ENCODE measurements around the gene CT45A1. TPM values are rescaled to one million over a fixed set of nuclear protein-coding genes. Genes with fewer than 3 reads are reported as not detected.

Gene CT45A1
- total and polyA plus RNA-seq, 2 donors (not counting 1 experiment from before 2014, with no cell fraction given): not detected

- Histone ChIP-seq H3K27me3 (ENCODE audit: control insufficient read depth, insufficient read depth, low read length) (no peaks in the 10 kb centered on the region), H3K79me2 (ENCODE audit: control insufficient read depth, insufficient read depth, low read length) (no peaks in the 10 kb centered on the region), H3K27ac (ENCODE audit: insufficient read depth, low read length) (no peak overlapping the region), H3K36me3 (ENCODE audit: control insufficient read depth, insufficient read depth, low read length) (no peaks in the 10 kb centered on the region), H3K4me2 (ENCODE audit: extremely low read depth, insufficient read depth, low read length) (no peak overlapping the region), H3K9ac (ENCODE audit: insufficient read depth, low read length) (no peak overlapping the region), H3K9me3 (ENCODE audit: control insufficient read depth, insufficient read depth, low read depth, low read length) (no peaks in the 10 kb centered on the region), H4K20me1 (ENCODE audit: control insufficient read depth, extremely low read depth, insufficient read depth, low read length) (no peaks in the 10 kb centered on the region), H3K4me3 (replicated peaks in 1 of 4; ENCODE audit: control extremely low read depth in 1 of 4, insufficient read depth in 1 of 4, low read depth in 3 of 4, low read length in 4 of 4) (no peak overlapping the region), H3K4me1 (ENCODE audit: control insufficient read depth, extremely low read depth, insufficient read depth, low read length) (no peaks in the 10 kb centered on the region), H2AFZ (ENCODE audit: low read length) (no peak overlapping the region)
- no peak for DNase-seq (ENCODE audit: low read depth in 2 of 2)
- no peak for TF ChIP-seq EZH2 (IDR thresholded peaks at IDR 0.05; ENCODE audit: low read length, missing control alignments)
- TF ChIP-seq, protein P1, sequence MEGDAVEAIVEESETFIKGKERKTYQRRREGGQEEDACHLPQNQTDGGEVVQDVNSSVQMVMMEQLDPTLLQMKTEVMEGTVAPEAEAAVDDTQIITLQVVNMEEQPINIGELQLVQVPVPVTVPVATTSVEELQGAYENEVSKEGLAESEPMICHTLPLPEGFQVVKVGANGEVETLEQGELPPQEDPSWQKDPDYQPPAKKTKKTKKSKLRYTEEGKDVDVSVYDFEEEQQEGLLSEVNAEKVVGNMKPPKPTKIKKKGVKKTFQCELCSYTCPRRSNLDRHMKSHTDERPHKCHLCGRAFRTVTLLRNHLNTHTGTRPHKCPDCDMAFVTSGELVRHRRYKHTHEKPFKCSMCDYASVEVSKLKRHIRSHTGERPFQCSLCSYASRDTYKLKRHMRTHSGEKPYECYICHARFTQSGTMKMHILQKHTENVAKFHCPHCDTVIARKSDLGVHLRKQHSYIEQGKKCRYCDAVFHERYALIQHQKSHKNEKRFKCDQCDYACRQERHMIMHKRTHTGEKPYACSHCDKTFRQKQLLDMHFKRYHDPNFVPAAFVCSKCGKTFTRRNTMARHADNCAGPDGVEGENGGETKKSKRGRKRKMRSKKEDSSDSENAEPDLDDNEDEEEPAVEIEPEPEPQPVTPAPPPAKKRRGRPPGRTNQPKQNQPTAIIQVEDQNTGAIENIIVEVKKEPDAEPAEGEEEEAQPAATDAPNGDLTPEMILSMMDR (conservative IDR thresholded peaks at IDR 0.05 in 1 of 2, IDR thresholded peaks at IDR 0.05 in 1 of 2; ENCODE audit: low read depth in 1 of 2, low read length in 2 of 2): no peak
Measured at GRCh38 chrX:135697601-135698000, 15.8 kb upstream of the CT45A1 start.

DNA sequence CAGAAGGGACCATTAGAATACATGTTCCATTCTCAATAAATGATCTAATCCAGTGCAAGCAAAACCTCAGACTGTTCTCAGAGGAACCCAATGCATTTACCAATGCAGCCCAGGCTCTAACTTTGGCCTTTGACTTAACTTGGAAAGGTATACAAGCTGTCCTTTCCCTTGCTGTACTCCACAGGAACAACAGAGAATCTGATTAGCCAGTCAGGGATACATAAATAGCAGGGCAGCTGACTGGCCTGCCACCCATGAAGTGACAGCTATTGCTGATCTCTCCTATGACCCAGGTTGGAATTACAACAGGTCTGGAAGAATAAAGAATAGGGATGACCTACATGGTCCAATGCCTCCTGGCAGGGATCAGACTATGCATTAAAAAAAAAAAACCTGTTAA lies 14.5 kb upstream of the CT45A1 start:
- no peaks in the 10 kb centered on the region for H3K27me3 ChIP-seq (ENCODE audit: control insufficient read depth, insufficient read depth, low read length)
- no peaks in the 10 kb centered on the region for H3K36me3 ChIP-seq (ENCODE audit: control insufficient read depth, insufficient read depth, low read length)
- TF ChIP-seq, protein P1 (conservative IDR thresholded peaks at IDR 0.05 in 1 of 2, IDR thresholded peaks at IDR 0.05 in 1 of 2; ENCODE audit: low read depth in 1 of 2, low read length in 2 of 2): no peak
- TF ChIP-seq EZH2 (IDR thresholded peaks at IDR 0.05; ENCODE audit: low read length, missing control alignments): no peak
- H3K27ac ChIP-seq (ENCODE audit: insufficient read depth, low read length): no peak overlapping the region
- H3K4me3 ChIP-seq (replicated peaks in 1 of 4; ENCODE audit: control extremely low read depth in 1 of 4, insufficient read depth in 1 of 4, low read depth in 3 of 4, low read length in 4 of 4): no peak overlapping the region
- no peak overlapping the region for H3K4me2 ChIP-seq (ENCODE audit: extremely low read depth, insufficient read depth, low read length)
- no peaks in the 10 kb centered on the region for H4K20me1 ChIP-seq (ENCODE audit: control insufficient read depth, extremely low read depth, insufficient read depth, low read length)
- H3K9me3 ChIP-seq (ENCODE audit: control insufficient read depth, insufficient read depth, low read depth, low read length): no peaks in the 10 kb centered on the region
- H3K9ac ChIP-seq (ENCODE audit: insufficient read depth, low read length): no peak overlapping the region
- no peak overlapping the region for H2AFZ ChIP-seq (ENCODE audit: low read length)
- no peak for DNase-seq (ENCODE audit: low read depth in 2 of 2)
- no peaks in the 10 kb centered on the region for H3K79me2 ChIP-seq (ENCODE audit: control insufficient read depth, insufficient read depth, low read length)
- no peaks in the 10 kb centered on the region for H3K4me1 ChIP-seq (ENCODE audit: control insufficient read depth, extremely low read depth, insufficient read depth, low read length)

DNA sequence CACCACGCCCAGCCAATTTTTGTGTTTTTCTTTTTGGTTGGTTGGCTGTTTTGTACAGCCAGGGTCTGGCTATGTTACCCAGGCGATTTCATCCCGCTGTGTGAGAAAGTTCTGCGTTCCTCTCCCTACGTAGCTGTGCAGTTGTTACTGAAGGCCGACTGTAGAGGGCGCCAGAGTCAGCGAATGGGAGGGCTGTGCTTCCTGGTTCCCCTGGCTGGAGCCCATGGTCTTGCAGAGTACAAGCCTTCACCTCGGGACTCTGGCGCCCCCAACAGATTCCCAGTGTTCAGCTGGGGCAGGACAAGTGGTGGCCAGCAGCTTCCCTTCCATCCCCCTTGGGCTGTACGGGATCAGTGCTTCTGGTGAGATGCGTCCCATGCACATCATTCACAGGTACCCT lies 5.6 kb upstream of the CT45A1 start:
- H3K27ac ChIP-seq (ENCODE audit: insufficient read depth, low read length): no peak overlapping the region
- no peak for DNase-seq (ENCODE audit: low read depth in 2 of 2)

More for the DNA sequence above, 5.6 kb upstream of the CT45A1 start:
- Histone ChIP-seq H3K36me3 (ENCODE audit: control insufficient read depth, insufficient read depth, low read length) (no peaks in the 10 kb centered on the region), H3K9me3 (ENCODE audit: control insufficient read depth, insufficient read depth, low read depth, low read length) (no peaks in the 10 kb centered on the region), H2AFZ (ENCODE audit: low read length) (no peak overlapping the region), H3K4me3 (replicated peaks in 1 of 4; ENCODE audit: control extremely low read depth in 1 of 4, insufficient read depth in 1 of 4, low read depth in 3 of 4, low read length in 4 of 4) (no peak overlapping the region), H3K4me2 (ENCODE audit: extremely low read depth, insufficient read depth, low read length) (no peak overlapping the region), H3K27me3 (ENCODE audit: control insufficient read depth, insufficient read depth, low read length) (no peaks in the 10 kb centered on the region), H4K20me1 (ENCODE audit: control insufficient read depth, extremely low read depth, insufficient read depth, low read length) (no peaks in the 10 kb centered on the region), H3K9ac (ENCODE audit: insufficient read depth, low read length) (no peak overlapping the region), H3K79me2 (ENCODE audit: control insufficient read depth, insufficient read depth, low read length) (no peaks in the 10 kb centered on the region), H3K4me1 (ENCODE audit: control insufficient read depth, extremely low read depth, insufficient read depth, low read length) (no peaks in the 10 kb centered on the region)
- TF ChIP-seq, protein P1 (conservative IDR thresholded peaks at IDR 0.05 in 1 of 2, IDR thresholded peaks at IDR 0.05 in 1 of 2; ENCODE audit: low read depth in 1 of 2, low read length in 2 of 2): no peak
- no peak for TF ChIP-seq EZH2 (IDR thresholded peaks at IDR 0.05; ENCODE audit: low read length, missing control alignments)

All from fibroblast of lung (primary cell).